GM04504 (cell line): ENCODE data around the gene MARCHF5.

ENCODE experiments used
- DNase-seq: peaks from one replicate; pipeline ENCODE4 v3.0.0-alpha.2; 2012; ENCODE audit warnings: low read depth

Gene MARCHF5, protein sequence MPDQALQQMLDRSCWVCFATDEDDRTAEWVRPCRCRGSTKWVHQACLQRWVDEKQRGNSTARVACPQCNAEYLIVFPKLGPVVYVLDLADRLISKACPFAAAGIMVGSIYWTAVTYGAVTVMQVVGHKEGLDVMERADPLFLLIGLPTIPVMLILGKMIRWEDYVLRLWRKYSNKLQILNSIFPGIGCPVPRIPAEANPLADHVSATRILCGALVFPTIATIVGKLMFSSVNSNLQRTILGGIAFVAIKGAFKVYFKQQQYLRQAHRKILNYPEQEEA

DNA sequence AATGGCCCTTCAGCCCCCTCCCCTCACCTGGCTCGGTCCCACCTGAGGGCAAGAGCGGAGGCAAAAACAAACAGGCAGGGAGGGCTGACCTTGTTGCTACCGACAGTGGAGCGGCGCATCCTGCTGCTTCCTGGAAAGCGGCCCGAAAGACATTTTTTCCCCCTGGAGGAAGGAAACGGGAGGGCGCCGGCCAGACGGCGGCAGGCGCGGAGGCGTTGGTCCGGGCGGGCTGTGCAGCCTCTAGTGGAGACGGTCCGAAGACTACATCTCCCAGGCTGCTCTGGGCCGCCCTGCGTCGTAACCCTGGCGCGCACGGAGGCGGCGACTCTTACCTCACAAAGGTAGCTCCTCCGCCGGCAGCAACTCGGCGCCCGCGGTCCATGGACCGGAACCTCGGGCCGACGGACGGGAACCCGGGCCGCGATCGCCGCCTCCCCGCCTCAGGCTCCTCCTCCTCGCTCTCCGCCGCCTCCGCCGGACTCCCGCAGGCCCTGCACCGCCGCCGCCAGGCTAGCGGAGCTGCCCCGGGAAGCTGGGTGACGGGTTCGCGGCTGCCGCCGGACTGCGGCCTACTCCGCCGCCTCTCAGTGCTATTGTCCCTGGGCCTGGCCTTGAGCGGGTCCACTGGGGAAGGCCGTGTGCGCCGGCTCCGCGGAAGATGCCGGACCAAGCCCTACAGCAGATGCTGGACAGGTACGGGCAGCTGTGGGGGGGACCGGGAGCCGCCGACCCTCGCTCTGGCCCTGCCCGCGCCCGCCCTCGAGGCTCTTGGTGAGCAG lies at the start of gene MARCHF5, which contains the start of gene CPEB3:
MARCHF5 (plus strand) TSS at position 331 of the 779 bp plus-strand sequence; CDS start at position 659, 328 bp downstream.
CPEB3 (minus strand) TSS at position 242 of the 779 bp plus-strand sequence. CDS start 50,728 bp downstream, outside the sequence.
- DNase-seq: peak; percentile 91

DNA sequence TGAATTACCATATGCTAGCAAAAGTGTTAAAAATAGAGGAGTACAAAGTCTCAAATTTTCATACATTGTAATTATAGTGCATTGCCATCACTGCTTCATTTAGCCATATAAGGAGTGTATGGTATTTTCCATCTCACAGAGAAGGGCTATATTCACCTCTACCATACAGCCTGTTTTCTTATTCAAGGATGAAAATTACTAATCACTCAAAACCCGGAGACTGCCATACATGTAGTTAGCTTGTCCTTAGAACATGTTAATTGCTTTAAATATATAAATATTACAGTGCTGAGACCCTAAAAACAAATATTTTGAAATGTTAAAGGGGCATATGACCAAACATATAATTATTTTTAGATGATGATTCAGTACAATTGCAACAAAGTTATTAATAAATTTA lies 49.5 kb upstream of the MARCHF5 start:
- no peak for DNase-seq

DNA sequence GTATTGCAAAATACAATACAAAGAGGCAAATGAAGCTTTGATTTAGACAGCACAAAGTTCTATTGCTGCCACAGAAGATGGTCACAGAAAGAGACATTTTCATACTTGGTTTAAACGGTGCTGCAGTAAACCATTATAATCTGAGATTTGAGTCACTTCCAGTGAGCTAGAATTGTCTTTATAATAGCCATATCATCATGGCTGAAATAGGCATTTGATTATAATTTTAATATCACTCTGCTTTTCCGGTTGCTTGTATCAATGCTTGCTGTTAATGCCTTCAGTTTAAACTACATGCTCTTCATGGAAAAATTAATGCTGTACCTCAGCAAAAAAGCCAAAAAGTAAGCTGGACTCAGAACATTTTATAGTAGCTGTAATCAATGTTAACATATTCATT lies 48.6 kb upstream of the MARCHF5 start:
- no peak for DNase-seq

DNA sequence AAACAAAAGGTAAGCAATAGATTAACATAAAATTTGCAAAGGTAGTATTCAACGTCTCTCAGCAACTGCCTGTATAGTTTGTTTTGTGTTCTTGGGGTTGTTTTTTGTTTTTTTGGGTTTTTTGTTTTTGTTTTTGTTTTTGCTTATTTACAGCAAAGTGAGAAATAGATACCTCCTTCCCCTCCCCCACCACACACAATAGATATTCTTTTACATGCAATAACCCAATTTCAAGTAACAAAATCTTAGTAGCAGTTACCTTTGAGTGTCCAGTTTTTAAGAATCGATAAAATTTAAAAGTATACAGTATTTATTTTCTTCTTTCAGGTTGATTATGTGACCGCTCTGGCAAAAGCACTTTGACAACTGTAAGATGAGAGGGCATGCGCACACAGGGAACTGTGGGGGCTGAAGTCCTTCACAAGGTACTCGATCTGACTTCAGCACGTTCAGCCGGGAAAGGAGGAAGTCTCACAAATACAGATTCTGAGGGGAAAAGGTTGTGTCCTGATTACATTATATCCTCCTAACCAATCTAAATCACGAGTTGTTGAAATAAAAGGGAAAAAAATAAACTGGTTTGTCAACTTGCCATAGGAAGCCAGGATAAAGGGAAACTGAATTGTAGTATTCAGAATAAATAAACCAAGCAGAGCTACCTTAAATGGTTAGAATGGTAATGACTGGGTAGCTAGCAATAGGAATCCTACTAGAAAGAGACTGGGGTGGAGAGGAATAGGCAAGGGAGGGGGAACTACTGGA lies 47.9 kb upstream of the MARCHF5 start:
- DNase-seq: no peak

DNA sequence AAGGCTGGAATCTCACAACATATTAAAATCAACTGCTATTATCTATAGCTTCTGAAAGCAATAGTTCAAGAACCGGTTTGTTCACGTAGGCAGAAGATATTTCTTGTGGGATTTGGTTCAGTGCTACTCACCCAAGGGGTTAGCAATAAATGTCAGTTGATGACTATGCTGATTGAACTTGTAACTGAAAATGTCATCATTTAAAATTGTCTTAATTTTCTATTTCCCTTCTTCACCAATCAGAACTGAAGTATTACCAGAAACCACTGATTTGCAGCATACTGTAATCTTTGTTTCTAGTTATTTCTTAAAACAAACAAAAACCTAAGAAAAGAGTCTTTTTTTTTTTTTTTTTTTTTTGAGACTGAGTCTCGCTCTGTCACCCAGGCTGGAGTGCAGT lies 46.2 kb upstream of the MARCHF5 start:
- no peak for DNase-seq

DNA sequence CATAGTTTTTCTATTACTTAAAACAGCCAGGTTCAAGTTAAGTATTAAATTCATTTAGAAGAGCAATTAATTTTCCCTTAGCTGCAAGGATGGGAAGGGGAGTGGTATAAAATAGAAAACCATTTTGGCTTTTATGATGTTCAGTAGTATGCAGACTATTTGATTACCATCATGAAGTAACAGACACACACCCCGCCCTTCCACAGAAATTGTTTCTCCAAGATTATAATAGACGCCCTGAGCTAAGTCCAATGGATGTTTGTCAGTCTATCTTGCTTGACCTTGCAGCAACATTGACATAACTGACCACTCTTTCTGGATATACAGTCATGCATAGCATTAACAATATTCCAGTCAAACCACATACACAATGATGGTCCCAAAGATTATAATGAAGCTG lies 42.4 kb upstream of the MARCHF5 start:
- DNase-seq: no peak

DNA sequence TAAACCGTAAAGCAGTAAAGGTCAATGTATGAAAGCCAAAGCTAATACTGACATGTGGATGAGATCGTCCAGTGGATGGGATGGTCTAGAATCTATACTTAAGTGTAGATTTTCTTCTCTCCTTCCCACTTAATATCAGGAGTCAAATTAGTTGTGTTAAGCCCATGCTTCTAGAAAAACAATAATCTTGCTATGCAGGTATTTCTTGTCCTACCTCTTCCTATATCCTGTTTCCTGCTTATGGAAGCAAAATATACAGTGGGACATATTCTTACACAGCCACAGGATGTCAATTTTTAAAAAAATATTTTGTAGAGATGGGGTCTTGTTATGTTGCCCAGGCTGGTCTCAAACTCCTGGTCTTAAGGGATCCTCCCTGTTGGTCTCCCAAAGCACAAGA lies 27.6 kb upstream of the MARCHF5 start:
- no peak for DNase-seq

DNA sequence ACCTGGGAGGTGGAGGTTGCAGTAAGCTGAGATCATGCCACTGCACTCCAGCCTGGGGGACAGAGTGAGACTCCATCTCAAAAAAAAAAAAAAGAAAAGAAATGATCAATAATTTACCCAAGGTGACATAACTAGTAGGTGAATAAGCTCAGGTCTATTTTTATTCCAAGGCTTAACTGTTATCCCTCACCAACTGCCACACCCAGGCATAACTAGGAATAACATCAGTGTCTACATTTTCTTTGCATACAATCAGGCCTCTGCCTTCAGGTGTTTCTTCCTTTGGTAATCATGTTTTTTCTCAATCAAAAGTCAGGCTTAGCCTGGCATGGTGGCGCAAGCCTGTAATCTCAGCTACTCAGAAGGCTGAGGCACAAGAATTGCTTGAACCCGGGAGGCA lies 26.7 kb upstream of the MARCHF5 start:
- no peak for DNase-seq

DNA sequence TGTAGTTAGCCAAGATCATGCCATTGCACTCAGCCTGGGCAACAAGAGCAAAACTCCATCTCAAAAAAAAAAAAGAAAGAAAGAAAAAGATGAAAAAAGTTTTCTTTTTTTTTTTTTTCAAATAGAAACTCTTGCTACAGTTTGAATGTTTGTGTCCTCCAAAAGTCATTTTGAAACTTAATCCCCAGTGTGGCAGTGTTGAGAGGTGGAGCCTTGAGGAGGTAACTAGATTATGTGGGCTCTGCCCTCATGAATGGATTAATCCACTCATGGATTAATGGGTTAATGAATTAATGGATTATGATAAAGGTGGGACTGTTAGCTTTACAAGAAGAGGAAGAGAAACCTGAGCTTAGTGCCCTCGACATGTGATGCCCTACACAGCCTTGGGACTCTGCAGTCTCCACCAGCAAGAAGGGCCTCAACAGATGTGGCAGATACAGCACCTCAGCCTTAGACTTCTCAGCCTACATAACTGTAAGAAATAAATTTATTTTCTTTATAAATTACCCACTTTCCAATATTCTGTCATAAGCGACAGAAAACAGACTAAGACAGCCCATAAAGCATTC lies 25.2 kb upstream of the MARCHF5 start:
- no peak for DNase-seq

DNA sequence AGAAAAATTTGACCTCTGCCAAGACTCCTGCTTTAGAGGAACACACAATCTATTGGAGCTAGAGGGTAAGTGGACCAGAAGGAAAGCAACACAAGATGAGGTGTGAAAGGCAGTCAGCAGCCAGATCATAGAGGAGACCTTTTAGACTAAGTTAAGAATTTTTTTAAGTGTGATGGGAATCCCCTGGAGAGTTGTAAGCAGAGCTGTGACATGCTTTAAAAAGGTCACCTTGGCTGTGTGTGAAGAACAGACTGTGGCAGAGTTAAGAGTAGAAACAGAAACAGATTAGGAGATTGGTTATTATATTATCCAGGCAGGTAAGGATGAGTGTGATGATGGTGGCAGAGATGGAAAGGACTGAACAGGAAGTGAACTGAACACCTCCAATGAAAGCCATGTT lies 23.6 kb upstream of the MARCHF5 start:
- DNase-seq: no peak

DNA sequence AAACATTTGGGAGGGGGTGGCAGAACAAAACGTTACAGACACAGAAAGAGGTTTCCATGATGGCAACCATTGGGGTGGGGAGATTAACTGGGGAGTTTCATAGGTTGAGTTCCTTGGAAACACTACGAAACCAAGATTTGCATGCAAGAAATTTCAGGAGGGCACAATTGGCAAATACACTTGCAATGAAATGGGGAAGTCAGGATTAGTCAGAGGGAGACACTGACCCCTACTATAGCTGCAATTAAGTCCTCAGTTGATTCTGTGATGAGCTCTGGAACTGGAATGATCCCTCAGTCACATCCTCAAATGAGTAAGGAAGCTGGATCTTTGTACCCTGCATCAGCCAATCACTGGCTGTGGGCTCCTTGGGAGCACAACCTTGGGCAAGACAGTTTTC lies 22.2 kb upstream of the MARCHF5 start:
- no peak for DNase-seq

DNA sequence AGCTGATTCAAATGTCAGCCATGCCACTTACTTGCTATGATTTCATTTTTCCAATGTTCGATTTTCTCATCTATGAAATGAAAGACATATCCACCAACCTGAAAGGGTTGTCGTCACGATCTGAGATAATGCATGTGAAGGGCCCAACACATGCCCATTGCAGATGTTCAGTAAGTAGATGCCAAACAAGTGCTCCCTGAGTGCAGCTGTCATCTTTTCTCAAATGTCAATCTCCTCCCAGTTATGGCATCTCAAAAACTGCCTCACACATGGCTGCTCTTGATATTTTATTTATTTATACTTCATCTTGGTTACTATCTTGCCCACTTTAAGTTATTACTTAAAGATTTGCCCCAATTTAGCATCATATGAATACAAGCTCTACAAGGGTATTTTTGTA lies 16.9 kb upstream of the MARCHF5 start:
- no peak for DNase-seq

DNA sequence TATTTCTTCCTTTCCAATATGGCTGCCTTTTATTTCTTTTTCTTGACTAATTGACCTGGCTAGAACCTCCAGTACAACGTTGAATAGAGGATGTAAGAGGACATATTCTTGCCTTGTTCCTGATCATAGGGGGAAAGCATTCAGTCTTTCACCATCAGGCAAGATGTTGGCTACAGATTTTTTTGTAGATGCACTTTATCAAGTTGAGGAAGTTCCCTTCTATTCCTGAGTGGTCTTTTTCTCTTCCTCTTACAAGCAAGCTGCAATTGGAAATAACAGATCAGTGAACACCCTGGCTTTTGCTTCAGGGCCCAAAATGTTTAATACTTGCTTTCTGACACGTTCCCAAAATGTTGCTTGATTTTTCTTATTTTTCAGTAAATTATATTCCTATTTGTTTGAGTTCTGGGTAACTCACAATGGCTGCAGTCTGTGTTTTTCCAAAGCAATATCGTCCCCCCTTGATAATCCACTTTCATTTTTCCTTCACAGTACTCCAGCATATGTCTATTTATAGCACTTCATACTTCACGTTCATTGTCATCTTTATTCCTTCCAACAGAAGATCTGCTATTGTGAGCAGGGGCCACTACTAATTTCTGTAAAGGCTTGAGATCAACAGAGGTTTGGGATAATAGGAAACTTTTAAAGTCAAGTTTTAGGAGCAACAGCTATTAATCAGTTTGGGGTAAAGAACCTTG lies 11.8 kb upstream of the MARCHF5 start:
- peak; percentile 7 for DNase-seq

DNA sequence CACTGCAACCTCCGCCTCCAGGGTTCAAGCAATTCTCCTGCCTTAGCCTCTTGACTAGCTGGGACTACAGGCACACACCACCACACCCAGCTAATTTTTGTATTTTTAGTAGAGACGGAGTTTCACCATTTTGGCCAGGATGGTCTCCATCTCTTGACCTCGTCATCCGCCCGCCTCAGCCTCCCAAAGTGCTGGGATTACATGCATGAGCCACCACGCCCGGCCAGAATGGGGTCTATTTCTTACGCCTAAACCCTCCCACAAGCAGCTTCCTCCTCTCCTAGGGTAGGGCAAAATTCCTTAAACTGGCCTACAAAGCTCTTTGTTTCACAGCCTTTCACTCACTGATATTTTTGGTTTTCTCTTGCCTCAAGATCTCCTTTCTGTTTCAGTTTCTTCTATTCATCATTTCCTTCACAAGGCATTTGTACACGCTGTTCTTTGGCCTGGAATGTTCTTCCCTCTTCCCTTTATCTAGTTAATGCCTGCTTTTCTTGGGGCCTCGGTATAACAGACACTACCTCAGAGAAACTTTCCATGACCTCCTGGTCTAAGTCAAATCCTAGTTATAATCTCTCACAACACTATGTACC lies 6.8 kb upstream of the MARCHF5 start:
- DNase-seq: no peak

DNA sequence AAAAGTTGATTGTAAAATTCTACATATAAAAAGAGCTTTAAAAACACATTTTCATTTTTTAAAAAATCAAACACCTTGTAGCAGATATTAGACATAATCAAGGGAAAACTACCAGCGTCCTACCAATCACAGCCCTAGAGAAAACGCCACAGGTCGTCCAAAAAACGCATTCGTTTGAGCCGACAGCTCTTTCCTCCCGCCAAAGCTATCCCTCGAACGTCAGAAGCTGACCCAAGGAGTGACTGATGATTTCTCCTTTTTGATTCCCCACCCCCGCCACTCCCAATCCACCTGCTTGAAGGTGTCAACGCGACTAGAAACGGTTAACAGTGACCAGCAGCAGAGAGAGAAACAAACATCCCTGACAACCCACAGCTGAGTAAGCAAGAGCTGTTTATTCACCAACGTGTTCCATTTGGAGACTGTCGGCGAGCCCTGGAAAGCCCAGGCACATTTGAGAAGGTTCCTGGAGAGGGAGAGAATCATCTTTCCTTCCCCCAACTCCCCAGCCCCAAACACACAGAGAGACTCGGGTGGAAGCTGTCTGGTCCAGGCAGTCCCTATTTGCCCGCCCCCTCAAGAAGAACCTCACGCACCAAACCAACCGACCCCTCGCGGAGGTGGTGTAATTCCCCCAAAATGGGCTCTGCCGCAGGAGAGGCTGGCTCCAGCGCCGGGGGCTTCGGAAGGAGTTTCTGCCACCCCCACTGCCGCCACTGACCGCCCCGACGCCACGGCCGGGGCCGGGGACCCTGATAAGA lies 711 bp upstream of the MARCHF5 start:
- peak; percentile 24 for DNase-seq

DNA sequence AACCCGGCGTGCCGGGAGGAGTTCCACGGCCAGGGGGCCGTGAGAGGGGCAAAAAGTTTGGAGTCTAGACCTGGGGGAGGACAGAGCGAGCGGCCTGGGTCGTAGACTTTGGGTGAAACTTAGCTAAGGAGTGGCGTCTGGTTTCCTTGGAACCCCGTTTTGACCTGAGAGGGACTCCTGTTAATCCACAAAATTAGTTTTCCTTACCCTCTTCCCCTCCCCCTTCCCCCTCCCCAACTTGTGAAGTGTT lies 574 bp downstream of the MARCHF5 start:
- peak; percentile 0 for DNase-seq

DNA sequence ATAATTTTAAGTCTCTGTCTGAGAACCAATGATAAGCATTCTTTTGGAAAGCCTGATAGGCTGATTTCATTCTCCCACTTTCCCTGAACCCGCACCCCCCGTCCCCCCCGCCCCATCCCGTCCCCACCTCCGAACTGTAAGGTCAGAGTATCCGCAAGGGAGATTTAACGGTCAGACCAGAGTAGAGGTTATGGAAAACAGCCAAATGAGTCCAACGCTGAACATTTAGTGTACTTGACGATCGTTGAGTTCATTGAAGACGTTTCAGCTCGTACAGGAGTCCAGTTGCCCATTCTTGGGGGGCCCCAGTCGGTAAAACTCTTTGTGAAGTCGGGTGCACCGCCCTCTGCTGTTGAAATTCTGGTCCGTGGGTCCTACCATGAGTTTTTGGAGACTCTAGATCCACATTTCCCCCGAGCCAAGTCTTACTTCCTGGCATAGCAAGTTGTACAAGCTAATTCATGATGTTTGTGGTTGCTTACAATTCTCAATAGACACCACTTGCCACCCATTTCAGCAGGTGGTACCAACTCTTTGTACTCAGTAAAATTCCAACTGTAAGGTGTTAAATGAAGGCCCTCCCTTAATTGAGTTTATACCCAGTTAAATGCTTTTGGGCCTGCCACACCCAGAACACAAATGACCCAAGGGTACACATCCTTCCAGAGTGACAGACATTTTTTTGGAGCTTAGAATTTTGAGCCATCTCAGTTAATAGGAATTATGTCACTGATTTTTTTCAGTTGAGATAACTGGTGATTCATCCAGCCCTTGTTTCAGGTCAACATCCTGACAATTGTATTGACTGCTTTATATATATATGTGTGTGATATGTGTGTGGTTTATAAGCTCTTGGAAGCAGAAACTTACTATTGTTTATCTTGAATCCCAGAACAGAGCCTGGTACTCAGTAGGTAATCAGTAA lies 1.2 kb downstream of the MARCHF5 start:
- peak; percentile 21 for DNase-seq

DNA sequence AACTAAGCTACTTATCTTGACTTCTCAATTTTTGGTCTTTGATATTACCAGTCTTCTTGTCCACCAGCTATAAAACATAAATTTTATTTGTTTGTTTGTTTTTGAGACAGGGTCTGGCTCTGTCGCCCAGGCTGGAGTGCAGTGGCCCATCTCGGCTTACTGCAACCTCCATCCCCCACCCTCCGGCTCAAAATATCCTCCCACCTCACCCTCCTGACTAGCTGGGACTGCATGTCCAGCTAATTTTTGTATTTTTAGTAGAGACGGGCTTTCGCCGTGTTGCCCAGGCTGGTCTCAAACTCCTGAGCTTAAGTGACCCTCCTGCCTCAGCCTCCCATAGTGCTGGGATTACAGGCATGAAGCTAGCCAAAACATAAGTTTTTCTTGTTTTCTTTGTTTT lies 7.5 kb downstream of the MARCHF5 start:
- no peak for DNase-seq

DNA sequence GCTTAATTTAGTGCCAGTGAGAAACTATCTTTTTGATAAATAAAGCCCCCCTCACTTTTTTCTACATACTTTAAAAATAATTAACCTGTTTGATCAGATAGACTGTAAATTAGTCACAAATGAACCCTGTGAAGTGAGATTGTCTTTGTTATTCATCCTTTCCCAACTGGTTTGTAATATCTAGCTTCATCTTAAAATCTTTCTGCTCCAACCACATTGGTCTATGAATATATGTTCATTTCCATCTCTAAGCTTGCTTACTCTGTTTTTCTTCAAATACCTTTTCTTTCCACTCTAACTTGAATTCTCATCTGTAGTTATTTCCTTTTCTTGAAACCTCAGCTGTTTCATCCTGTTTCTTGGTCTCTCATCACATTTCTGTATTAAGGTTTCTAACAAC lies 12.1 kb downstream of the MARCHF5 start:
- no peak for DNase-seq

DNA sequence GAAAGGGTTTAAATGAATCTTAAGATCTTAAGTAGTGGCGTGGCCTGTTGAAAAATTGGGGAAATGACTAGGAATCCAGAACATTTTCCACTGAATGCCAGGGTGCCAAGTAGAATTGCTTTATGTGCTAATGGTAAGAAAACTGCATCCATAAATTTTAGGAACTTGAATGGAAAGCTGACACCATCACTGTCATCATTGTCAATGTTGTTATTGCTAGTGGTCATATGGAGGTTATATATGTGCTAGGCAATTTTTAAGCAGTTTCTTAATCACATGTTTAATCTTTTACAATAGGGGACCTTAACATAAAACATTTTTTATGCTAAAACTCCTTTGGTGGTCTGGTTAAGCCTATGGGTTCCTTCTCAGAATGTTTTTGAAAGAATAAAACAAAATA lies 13.1 kb downstream of the MARCHF5 start:
- DNase-seq: no peak
